Ovary (tissue), 7 donors: ENCODE results near the gene SORL1-AS1.

Experiments
- DNase-seq, 5 donors: peaks; one replicate each; pipeline ENCODE4 v3.0.0-alpha.2; 2019 to 2020
- H3K27ac ChIP-seq, 2 donors: fragments of 200-600 bp; one replicate each; pipeline versions ENCODE4 v1.5.1 to v1.8.0; 2019 to 2022
- H3K27me3 ChIP-seq: fragments of 200-600 bp; one replicate; pipeline ENCODE4 v1.8.0; 2022
- H3K36me3 ChIP-seq: fragments of 200-600 bp; sonication (generic); one replicate; pipeline ENCODE4 v1.5.1; 2019
- H3K4me1 ChIP-seq: one replicate; pipeline ENCODE4 v1.8.1; 2013; ENCODE audit warnings: mild to moderate bottlenecking, moderate library complexity; ENCODE audit not compliant: insufficient read depth
- H3K4me3 ChIP-seq: fragments of 200-600 bp; sonication (generic); one replicate; pipeline ENCODE4 v1.5.1; 2017
- H3K9me3 ChIP-seq, 2 donors: fragments of 200-600 bp in 1 of 2; sonication (generic) in 1 of 2; one replicate each; pipeline versions ENCODE4 v1.5.1 to v1.8.1; 2013 to 2019; ENCODE audit warnings: mild to moderate bottlenecking in 1 of 2, moderate library complexity in 1 of 2
- EP300 ChIP-seq: sonication (generic); formaldehyde crosslinking; IDR thresholded peaks from one replicate; pipeline ENCODE4 v1.6.1; 2017; ENCODE audit warnings: antibody characterized with exemption
- POLR2A ChIP-seq: fragments of 450-650 bp; IDR thresholded peaks from one replicate; pipeline ENCODE4 v1.6.1; 2017; ENCODE audit warnings: antibody characterized with exemption, mild to moderate bottlenecking, moderate library complexity
- WGBS, 3 donors: extraction: QIAGEN DNeasy Blood & Tissue Kit in 1 of 3; methylation state at CpG; one replicate each; pipeline versions ENCODE4 v1.1.5 to v1.1.7; 2013 to 2017; 5-methylcytosine and 5-hydroxymethylcytosine counted together
- intact Hi-C, 4 donors: fragments of 100-400 bp; cut with DNase I; formaldehyde crosslinking; loops; one replicate each; pipeline versions ENCODE4 v1.11.0 to v1.15.1; 2022 to 2023
- TF ChIP-seq, protein P1 (sequence below), 3 donors: fragments of 450-650 bp in 2 of 3; fragments of 200-600 bp in 1 of 3; IDR thresholded peaks; one replicate each; pipeline versions ENCODE4 v1.5.1 to v1.8.0; 2016 to 2022; ENCODE audit warnings: antibody characterized with exemption in 3 of 3, mild to moderate bottlenecking in 1 of 3
- donor health status: DM: no; HTN: no; CAD: no; lungs with moderate emphysema.
- donor health status: DM: no; HTN: no; CAD: no.
- donor health status: Bipolar disorder and iron deficiency.
- donor health status: DM: no; HTN: no; CAD: no.
- donor health status: DM: yes; HTN: yes; CAD: no.

Gene SORL1-AS1

DNA sequence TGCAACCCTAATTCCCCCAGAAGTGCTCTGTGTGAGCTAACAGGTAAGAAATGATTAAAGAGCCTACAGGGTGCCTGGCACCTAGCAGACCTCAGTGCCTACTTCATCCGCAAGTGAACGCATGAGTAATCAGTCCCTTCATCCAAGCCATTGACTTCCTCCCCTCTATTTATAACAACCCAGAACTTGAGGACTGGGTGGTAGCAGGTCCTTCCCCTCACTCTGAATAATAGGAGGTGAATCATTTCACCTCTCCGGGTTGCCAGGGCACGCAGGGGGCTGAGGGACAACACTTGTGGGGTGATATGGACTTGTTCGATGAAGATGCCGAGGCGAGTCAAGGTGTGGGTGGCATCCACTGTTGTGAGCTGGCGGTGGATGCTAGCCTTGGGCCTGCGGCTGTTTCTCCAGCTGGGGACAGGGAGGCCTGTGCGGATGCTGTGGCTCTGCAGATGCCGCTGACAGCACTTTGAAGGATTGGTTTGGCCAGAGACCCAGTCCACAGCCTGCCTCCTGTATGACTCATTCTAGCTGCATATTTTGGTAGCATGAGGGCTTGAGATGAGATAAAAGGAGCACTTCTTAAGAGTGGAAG is 11.7 kb upstream of the SORL1-AS1 start:
- Histone ChIP-seq H3K27me3 (no peaks in the 10 kb centered on the region), H3K36me3 (no peaks in the 10 kb centered on the region), H3K4me3 (no peak overlapping the region), H3K27ac (no peak overlapping the region), H3K9me3 (no peaks in the 10 kb centered on the region), H3K4me1 (peaks cover 10% of the 10 kb centered on the region)
- intact Hi-C loops, result no loop called here
- TF ChIP-seq POLR2A (no peak), EP300 (no peak)
- TF ChIP-seq, protein P1, sequence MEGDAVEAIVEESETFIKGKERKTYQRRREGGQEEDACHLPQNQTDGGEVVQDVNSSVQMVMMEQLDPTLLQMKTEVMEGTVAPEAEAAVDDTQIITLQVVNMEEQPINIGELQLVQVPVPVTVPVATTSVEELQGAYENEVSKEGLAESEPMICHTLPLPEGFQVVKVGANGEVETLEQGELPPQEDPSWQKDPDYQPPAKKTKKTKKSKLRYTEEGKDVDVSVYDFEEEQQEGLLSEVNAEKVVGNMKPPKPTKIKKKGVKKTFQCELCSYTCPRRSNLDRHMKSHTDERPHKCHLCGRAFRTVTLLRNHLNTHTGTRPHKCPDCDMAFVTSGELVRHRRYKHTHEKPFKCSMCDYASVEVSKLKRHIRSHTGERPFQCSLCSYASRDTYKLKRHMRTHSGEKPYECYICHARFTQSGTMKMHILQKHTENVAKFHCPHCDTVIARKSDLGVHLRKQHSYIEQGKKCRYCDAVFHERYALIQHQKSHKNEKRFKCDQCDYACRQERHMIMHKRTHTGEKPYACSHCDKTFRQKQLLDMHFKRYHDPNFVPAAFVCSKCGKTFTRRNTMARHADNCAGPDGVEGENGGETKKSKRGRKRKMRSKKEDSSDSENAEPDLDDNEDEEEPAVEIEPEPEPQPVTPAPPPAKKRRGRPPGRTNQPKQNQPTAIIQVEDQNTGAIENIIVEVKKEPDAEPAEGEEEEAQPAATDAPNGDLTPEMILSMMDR (IDR thresholded peaks at IDR 0.05), result no peak
- peak; percentile 36 to 68 (median 61) for DNase-seq
- 47 to 48% (median 47%) methylated on average over 11 of the region's 11 CpGs for WGBS, 3 donors

DNA sequence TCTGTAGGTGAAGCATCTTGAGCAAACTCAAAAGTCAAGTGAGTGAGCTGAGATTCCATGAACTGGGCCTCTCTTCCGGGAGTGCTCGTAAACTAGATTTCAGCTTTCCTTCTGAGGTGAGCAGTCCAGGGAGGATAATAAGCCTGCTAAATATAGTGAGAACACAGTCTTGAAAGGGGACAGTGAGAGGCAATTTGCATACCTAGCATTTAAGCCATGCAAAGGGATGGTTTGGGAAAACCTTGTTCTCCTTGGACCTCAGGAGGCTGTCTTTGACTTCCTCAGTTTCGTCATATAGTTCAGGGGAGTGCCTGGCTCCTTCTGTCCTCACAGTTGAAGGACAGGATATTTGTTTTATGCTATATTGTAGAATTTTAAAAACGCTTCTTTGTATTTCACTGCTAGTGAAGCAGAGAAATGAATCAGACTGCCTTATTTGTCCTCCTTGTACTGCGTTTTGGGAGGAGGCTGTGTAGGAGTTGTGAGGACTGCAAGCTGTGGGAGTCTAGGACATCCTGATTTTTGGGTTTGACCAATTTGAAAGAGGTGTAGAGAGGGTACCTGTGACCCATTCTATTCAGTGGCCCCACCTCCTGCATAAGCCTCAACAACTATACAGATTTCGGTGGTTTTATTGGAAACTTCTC is 11.0 kb upstream of the SORL1-AS1 start:
- H3K4me1 ChIP-seq, result peaks cover 10% of the 10 kb centered on the region
- H3K27ac ChIP-seq, result no peak overlapping the region
- H3K9me3 ChIP-seq, result no peaks in the 10 kb centered on the region
- H3K4me3 ChIP-seq, result no peak overlapping the region
- intact Hi-C loops, result no loop called here
- WGBS, 3 donors, result 67 to 82% (median 76%) methylated on average over 6 of the region's 6 CpGs
- DNase-seq, result no peak
- no peaks in the 10 kb centered on the region for H3K27me3 ChIP-seq
- TF ChIP-seq EP300 (no peak), POLR2A (no peak)
- TF ChIP-seq, protein P1 (IDR thresholded peaks at IDR 0.05), result no peak
- H3K36me3 ChIP-seq, result no peaks in the 10 kb centered on the region

DNA sequence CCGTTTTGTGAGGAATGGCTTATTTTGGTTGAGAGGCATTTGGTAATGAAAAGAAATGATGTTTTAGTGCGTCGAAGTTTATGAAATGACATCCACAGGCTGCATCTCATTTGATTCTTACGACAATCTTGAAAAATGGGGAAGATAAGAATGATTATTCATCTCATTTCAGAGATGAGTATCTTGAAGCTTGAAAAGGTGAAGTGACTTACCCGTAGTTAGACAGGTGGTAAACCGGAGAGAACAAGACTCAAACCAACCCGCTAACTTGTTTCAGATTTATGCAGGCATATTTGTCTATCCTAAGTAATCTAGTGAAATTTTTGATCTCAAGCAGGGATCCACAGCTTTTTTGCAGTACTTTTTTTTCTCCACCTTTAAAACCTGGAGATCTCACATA is 9.1 kb upstream of the SORL1-AS1 start:
- H3K36me3 ChIP-seq, result no peaks in the 10 kb centered on the region
- H3K9me3 ChIP-seq, result no peaks in the 10 kb centered on the region
- TF ChIP-seq POLR2A (no peak), EP300 (no peak)
- TF ChIP-seq, protein P1 (IDR thresholded peaks at IDR 0.05), result no peak
- intact Hi-C loops, result no loop called here
- H3K27me3 ChIP-seq, result no peaks in the 10 kb centered on the region
- no peak overlapping the region for H3K4me3 ChIP-seq
- H3K27ac ChIP-seq, result no peak overlapping the region
- H3K4me1 ChIP-seq, result peaks cover 10% of the 10 kb centered on the region
- 92 to 96% (median 94%) methylated on average over 7 of the region's 7 CpGs for WGBS, 3 donors
- no peak for DNase-seq

DNA sequence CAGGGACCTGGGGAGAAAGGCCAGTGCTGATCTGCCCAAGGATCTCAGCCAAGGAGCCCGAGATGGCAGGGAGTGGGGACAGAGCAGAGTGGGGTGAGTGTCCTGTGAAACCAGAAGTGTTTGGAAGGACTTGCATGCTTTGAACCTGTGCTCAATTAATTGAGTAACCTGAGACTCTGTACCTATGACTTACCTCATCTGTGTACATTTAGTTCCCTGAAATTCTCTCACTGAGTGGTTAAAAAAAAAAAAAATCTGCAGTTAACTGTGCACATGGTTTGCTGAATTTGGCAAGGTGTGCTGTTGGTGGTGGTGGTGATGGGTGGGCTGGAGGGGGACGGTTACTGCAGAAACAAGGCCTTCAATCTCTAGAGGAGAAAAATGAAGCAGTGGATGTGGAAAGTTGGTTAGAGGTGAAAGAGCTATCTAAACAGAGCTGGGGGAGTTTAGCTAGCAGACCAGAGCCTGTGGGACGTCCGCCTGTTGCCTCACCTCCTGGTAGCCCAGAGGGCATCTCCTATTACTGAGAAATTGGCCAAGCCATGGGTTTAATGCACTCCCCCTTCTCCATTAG is 8.3 kb upstream of the SORL1-AS1 start:
- no peaks in the 10 kb centered on the region for H3K27me3 ChIP-seq
- H3K4me1 ChIP-seq, result peaks cover 4% of the 10 kb centered on the region
- H3K36me3 ChIP-seq, result no peaks in the 10 kb centered on the region
- DNase-seq, result no peak
- WGBS, 3 donors, result 77 to 91% (median 78%) methylated on average over 4 of the region's 4 CpGs
- no peak overlapping the region for H3K4me3 ChIP-seq
- H3K9me3 ChIP-seq, result no peaks in the 10 kb centered on the region
- TF ChIP-seq EP300, result no peak
- H3K27ac ChIP-seq, result no peak overlapping the region
- intact Hi-C loops, result no loop called here

DNA sequence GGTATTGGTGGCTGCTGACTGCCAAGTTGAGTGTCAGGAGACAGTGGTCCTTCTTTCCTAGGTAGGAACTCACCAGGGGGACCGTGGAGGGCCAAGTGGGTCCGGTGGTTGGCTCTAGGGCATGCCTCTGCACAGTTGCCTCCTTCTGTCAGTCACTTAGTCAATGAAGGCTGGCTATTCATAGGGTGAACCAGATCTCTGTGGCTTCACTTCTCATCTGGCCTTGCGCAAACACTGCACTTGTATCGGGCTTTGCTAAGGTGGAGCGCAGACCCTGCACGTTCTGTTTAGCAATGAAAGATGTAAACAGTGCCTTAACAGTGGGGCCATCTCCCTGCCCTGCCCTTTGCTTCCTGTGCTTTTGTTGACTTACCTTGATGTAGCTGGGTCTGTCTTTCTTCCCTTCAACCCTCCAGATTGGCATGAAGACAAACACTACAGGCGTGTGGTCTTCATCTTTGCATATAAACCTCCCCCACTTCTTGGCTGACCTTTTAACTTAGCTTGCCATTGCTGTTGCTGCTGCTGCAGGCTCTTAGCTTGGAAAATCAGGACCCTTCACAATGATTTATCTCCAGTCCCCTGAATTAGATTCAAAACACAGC is 6.7 kb upstream of the SORL1-AS1 start:
- Histone ChIP-seq H3K4me1 (peaks cover under 1% of the 10 kb centered on the region), H3K4me3 (no peak overlapping the region), H3K36me3 (no peaks in the 10 kb centered on the region), H3K27me3 (no peaks in the 10 kb centered on the region), H3K27ac (no peak overlapping the region), H3K9me3 (no peaks in the 10 kb centered on the region)
- WGBS, 3 donors, result 78 to 91% (median 85%) methylated on average over 7 of the region's 7 CpGs
- DNase-seq, result no peak
- intact Hi-C loops, result loop anchor here in 2 of 4 donors (10.0 kb wide), 2 partner anchors 75 to 135 kb away; no protein-coding TSS in a partner anchor
- TF ChIP-seq, protein P1 (IDR thresholded peaks at IDR 0.05), result no peak
- no peak for TF ChIP-seq POLR2A
- no peak for TF ChIP-seq EP300
